ENCODE results near the gene CFAP20DC.

DNA sequence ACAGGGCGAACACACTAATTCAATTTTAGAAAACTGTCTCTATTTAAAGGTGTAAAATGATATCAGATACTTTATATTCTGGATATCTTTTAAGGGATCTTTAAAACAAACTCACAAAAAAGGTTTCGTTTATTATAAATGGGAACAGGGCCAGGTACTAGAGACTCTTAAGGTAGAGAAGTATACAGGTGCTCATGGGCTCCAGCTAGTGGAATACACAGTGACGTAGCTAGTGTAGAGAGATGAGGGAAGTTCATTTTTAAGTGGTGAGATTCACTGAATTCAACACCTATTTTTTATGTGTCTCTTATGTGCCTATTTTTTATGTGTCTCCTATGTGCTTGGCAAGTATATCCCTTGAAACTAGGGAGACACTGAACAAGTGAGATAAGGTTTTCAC, 250.6 kb downstream of the CFAP20DC start:
- TF ChIP-seq, protein P1, sequence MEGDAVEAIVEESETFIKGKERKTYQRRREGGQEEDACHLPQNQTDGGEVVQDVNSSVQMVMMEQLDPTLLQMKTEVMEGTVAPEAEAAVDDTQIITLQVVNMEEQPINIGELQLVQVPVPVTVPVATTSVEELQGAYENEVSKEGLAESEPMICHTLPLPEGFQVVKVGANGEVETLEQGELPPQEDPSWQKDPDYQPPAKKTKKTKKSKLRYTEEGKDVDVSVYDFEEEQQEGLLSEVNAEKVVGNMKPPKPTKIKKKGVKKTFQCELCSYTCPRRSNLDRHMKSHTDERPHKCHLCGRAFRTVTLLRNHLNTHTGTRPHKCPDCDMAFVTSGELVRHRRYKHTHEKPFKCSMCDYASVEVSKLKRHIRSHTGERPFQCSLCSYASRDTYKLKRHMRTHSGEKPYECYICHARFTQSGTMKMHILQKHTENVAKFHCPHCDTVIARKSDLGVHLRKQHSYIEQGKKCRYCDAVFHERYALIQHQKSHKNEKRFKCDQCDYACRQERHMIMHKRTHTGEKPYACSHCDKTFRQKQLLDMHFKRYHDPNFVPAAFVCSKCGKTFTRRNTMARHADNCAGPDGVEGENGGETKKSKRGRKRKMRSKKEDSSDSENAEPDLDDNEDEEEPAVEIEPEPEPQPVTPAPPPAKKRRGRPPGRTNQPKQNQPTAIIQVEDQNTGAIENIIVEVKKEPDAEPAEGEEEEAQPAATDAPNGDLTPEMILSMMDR (IDR thresholded peaks at IDR 0.05; ENCODE audit: low read depth, low read length) = no peak
- TF ChIP-seq POLR2A (IDR thresholded peaks at IDR 0.05; ENCODE audit: extremely low read depth, insufficient read length) = no peak
- TF ChIP-seq, protein P2, sequence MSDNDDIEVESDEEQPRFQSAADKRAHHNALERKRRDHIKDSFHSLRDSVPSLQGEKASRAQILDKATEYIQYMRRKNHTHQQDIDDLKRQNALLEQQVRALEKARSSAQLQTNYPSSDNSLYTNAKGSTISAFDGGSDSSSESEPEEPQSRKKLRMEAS (IDR thresholded peaks at IDR 0.05; ENCODE audit: low read depth, low read length) = no peak
